ENCODE data around the gene IL33.

The IL33 gene

GRCh38 chr9:6198251-6198650 is 17.4 kb upstream of the IL33 start:
- H3K9me3 ChIP-seq (ENCODE audit: insufficient read depth, low read length, severe bottlenecking): no peaks in the 10 kb centered on the region
- no peak overlapping the region for H2AFZ ChIP-seq (ENCODE audit: low read depth, low read length)
- ATAC-seq (ENCODE audit: insufficient read depth, low read depth) (no peak), DNase-seq (no peak)
- H3K79me2 ChIP-seq (ENCODE audit: insufficient read depth, low read length): no peaks in the 10 kb centered on the region
- no peaks in the 10 kb centered on the region for H3K36me3 ChIP-seq (ENCODE audit: insufficient read depth, low read length)
- H4K20me1 ChIP-seq (ENCODE audit: insufficient read depth, low read length): no peaks in the 10 kb centered on the region
- TF ChIP-seq EZH2 (IDR thresholded peaks at IDR 0.05; ENCODE audit: borderline replicate concordance, low read depth, low read length, severe bottlenecking) (no peak), CTCF (IDR thresholded peaks at IDR 0.05; ENCODE audit: borderline replicate concordance, extremely low read depth, low read length, poor library complexity, severe bottlenecking) (no peak)
- H3K4me2 ChIP-seq (ENCODE audit: insufficient read depth, low read length): no peak overlapping the region
- peaks cover 5% of the 10 kb centered on the region for H3K27me3 ChIP-seq (ENCODE audit: insufficient read depth, low read length, poor library complexity)
- no peak overlapping the region for H3K4me3 ChIP-seq (ENCODE audit: low read depth in 1 of 2, low read length in 2 of 2)
- no peak overlapping the region for H3K27ac ChIP-seq (ENCODE audit: low read length)
- H3K9ac ChIP-seq (ENCODE audit: low read depth, low read length): no peak overlapping the region
- no peaks in the 10 kb centered on the region for H3K4me1 ChIP-seq (ENCODE audit: insufficient read depth, low read length)

DNA sequence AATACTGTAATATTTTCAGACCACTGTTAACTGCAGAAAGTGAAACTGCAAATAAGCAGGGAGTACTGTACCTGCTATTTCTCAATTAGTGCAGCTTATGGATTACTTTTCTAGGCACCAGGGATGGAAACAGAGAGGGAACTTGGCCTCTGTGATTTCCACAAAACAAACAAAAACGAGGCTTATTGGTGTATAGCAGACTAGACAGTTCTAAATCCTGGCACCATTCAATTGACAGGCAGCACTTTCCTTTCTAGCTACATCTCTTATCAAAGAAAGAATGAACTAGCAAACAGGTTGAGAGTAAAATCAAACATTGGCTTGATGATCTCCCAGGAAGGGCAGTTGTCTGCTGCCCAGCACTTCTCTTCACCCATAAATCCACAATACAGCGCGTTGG is 16.0 kb upstream of the IL33 start:
- Histone ChIP-seq H3K4me1 (ENCODE audit: insufficient read depth, low read length) (no peaks in the 10 kb centered on the region), H3K79me2 (ENCODE audit: insufficient read depth, low read length) (no peaks in the 10 kb centered on the region), H3K9me3 (ENCODE audit: insufficient read depth, low read length, severe bottlenecking) (no peaks in the 10 kb centered on the region), H3K36me3 (ENCODE audit: insufficient read depth, low read length) (no peaks in the 10 kb centered on the region), H3K27me3 (ENCODE audit: insufficient read depth, low read length, poor library complexity) (peaks cover 5% of the 10 kb centered on the region), H4K20me1 (ENCODE audit: insufficient read depth, low read length) (no peaks in the 10 kb centered on the region), H3K27ac (ENCODE audit: low read length) (no peak overlapping the region), H2AFZ (ENCODE audit: low read depth, low read length) (no peak overlapping the region), H3K4me3 (ENCODE audit: low read depth in 1 of 2, low read length in 2 of 2) (no peak overlapping the region), H3K9ac (ENCODE audit: low read depth, low read length) (no peak overlapping the region), H3K4me2 (ENCODE audit: insufficient read depth, low read length) (no peak overlapping the region)
- no peak for TF ChIP-seq EZH2 (IDR thresholded peaks at IDR 0.05; ENCODE audit: borderline replicate concordance, low read depth, low read length, severe bottlenecking)
- no peak for TF ChIP-seq CTCF (IDR thresholded peaks at IDR 0.05; ENCODE audit: borderline replicate concordance, extremely low read depth, low read length, poor library complexity, severe bottlenecking)
- no peak for ATAC-seq (ENCODE audit: insufficient read depth, low read depth)
- no peak for DNase-seq

DNA sequence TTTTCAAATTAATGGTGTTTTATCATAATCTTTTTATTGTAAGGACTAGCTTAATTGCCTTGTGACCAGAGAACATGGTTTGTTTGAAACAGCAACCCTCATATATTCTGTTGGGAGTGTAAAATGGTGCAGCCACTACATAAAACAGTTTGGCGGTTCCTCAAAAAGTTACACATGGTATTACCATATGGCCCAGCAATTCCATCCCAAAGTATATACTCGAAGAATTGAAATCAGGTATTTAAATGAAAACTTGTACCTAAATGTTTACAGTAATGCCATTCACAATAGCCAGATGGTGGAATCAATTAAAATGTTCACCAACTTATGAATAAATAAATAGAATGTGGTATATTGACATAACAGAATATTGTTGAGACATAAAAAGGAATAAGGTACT is 14.8 kb upstream of the IL33 start:
- H3K27me3 ChIP-seq (ENCODE audit: insufficient read depth, low read length, poor library complexity): peaks cover 5% of the 10 kb centered on the region

More for the DNA sequence above, 14.8 kb upstream of the IL33 start:
- Histone ChIP-seq H3K4me1 (ENCODE audit: insufficient read depth, low read length) (no peaks in the 10 kb centered on the region), H3K4me2 (ENCODE audit: insufficient read depth, low read length) (no peak overlapping the region), H3K9me3 (ENCODE audit: insufficient read depth, low read length, severe bottlenecking) (no peaks in the 10 kb centered on the region), H3K27ac (ENCODE audit: low read length) (no peak overlapping the region), H2AFZ (ENCODE audit: low read depth, low read length) (no peak overlapping the region), H3K79me2 (ENCODE audit: insufficient read depth, low read length) (no peaks in the 10 kb centered on the region), H3K4me3 (ENCODE audit: low read depth in 1 of 2, low read length in 2 of 2) (no peak overlapping the region), H3K36me3 (ENCODE audit: insufficient read depth, low read length) (no peaks in the 10 kb centered on the region), H3K9ac (ENCODE audit: low read depth, low read length) (no peak overlapping the region), H4K20me1 (ENCODE audit: insufficient read depth, low read length) (no peaks in the 10 kb centered on the region)
- ATAC-seq (ENCODE audit: insufficient read depth, low read depth) (no peak), DNase-seq (no peak)
- TF ChIP-seq CTCF (IDR thresholded peaks at IDR 0.05; ENCODE audit: borderline replicate concordance, extremely low read depth, low read length, poor library complexity, severe bottlenecking): no peak
- TF ChIP-seq EZH2 (IDR thresholded peaks at IDR 0.05; ENCODE audit: borderline replicate concordance, low read depth, low read length, severe bottlenecking): no peak
